SIG-M5 (cell line): Measurements from ENCODE around the gene ACVR1.

Source experiments
- DNase-seq: peaks from one replicate; lab custom pipeline; 2025; lab: John Stamatoyannopoulos, UW

Gene ACVR1

DNA sequence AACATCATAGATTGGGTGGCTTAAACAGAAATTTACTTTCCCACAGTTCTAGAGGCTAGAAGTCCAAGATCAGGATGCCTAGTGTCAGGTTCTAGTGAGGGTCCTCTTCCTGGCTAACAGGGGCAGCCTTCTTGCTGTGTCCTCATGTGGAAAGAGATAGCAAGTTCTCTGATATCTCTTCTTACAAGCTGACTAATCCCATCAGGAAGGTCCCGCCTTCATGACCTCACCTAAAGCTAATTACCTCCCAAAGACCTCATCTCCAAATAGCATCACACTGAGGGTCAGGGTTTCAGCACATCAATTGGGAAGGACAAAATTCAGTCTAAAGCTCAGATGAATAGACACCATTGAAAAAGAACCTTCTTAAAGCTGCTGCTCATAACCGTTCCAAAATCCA lies 22.9 kb downstream of the ACVR1 start:
- no peak for DNase-seq

DNA sequence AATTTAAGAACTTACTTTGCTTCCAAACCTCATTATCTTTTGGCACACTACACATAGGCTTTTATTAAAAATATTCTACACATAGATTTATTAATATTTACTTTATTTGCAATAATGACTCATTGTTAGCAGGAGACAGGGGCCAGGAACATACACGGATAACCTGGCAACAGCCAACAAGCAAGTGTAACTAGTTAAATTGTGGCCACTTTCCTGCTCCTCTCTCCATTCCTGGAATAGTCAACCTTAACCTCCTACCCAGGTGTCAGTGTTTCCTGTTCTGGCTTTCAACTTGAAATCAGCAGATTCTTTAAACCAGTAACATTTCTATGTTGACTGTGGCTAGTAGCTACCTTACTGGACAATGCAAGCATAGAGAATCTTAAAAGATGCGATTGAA lies 26.5 kb downstream of the ACVR1 start:
- DNase-seq, result no peak

DNA sequence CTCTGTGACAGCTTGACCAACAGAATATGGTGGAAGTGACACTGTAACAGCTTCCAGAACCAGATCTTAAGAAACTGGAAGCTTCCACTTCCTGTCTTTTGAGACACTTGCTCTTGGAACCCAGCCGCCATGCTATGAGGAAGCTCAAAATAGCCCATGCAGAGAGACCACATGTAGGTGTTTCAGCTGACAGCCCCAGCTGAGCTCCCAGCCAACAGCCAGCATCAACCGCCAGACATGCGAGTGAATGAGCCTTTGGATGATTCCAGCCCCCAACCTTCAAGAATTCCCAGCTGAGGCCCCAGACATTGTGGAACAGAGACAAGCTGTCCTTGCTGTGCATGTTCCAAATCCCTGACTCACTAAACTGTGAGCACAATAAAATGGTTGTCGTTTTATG lies 27.9 kb downstream of the ACVR1 start:
- no peak for DNase-seq

DNA sequence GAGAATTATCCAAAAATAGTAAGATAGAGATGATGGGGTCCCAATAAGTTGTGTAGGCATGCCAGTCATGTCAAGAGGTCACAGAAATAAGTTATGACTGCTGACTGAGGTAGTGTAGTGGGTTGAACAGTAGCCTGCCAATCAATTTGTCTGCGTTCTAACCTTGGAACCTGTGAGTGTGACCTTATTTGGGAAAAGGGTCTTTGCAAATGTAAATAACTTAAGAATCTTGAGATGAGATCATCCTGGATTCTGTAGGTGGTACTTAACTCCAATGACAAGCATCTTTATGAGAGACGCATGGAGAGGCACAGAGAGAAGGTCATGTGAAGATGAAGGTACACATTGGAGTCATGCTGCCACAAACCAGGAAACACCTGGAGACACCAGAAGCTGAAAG lies 31.0 kb downstream of the ACVR1 start:
- no peak for DNase-seq

DNA sequence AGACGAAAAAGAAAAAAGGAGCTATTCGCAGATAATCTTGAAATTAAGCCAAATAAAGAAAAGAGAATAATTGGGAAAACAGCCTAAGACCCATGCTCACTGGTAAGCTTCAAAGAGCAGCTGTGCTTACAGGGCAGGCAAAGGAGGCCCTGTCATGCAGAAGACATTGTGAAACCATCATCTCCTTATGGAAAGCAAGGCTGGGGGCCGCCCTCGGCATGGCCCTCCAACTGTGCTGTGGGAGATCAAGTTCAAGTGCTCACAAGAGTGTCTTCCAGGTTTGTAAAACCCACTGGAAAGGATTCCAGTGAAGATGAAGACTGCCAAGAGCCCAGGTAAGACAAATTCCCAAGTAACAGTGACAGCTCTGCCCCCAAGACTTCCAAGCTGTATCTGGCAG lies 32.2 kb downstream of the ACVR1 start:
- no peak for DNase-seq

DNA sequence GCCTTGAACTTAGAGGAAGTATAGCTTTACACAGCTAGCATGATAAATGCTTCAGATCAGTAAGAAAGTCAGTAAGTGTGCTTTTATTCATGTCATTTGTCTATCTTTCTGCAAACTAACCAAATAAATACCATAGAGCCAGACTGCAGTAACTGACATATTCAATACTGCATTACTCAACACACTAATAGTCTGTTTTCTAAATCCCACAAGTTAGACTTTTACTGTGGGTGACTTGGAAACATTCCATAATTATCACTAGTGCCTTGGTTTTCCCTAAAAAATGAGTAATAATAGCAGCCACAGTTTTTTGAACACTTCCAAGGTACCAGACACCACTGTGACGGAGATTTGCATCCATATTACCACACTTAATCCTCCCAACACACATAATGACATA lies 33.0 kb downstream of the ACVR1 start:
- no peak for DNase-seq

DNA sequence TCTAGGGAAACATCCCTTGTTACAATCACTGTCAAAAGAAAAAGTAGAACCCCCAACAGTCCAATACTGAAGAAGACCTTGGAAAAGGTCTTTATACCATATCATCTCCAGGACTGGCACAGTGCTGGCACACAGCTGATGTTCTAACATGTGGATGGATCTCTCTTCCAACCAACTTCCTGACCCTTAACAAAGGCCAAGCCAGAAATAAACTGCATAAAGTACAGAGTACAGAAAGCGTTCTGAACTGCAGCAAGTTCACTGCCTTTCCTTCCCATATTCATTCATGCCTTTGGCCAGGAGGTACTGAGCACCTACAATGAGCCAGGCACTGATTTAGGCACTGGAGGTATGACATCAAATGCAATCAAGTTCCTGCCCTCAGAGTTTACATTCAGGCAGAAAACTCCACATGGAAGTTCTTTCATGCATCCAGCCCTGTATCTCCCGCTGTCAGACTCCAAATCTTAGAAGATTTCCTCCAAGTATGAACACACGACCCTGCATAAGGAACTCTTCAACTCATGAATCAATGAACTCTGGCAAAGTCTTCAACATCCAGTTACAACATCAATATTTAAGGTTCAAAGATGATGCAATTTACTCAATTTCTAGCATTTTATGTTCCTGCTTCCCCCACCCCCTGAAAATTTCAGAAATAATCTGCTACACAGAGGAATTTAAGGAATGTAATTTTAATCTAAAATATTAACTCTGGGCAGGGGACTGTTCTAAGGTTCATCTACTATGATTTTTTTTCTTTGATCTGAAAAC lies 33.8 kb downstream of the ACVR1 start:
- DNase-seq, result no peak

DNA sequence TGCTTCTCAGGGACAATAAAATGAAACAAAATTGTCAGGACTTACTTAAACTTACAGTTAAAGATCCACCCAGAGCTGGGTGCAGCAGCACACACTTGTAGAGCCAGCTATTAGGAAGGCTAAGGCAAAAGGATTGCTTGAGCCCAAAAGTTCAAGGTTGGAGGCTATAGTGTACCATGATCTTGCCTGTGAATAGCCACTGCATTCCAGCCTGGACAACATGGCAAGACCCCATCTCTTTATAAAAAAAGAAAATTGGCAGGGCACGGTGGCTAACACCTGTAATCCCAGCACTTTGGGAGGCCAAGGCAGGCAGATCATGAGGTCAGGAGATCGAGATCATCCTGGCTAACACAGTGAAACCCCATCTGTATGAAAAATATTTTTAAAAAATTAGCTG lies 34.6 kb downstream of the ACVR1 start:
- DNase-seq, result no peak

DNA sequence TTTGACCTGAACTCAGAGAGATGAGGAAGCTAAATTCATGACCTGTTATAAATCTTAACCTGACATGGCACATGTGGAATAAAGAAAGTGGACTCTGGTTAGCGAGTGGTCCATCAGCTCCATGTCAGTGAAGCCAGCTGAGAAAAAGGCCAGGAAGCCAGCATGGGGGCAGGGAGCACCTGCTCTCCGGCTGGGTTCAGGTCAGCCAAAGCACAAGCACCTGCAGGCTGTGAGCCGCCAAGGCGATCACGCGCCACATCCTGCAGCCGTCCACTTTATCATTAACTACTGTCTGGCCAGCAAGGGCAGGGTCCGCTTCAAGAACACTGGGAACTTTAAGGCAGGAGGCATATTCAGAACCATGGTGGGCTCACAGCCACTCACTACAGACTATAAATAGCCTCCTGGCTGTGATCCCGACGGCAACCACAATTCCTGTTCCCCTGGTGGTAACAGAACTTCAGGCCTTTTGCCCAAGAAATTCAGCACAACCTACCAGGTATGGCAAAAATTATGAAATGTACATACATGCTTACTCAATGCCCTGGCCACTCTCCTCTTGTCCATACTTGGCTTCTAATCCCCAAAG lies 35.5 kb downstream of the ACVR1 start:
- no peak for DNase-seq

DNA sequence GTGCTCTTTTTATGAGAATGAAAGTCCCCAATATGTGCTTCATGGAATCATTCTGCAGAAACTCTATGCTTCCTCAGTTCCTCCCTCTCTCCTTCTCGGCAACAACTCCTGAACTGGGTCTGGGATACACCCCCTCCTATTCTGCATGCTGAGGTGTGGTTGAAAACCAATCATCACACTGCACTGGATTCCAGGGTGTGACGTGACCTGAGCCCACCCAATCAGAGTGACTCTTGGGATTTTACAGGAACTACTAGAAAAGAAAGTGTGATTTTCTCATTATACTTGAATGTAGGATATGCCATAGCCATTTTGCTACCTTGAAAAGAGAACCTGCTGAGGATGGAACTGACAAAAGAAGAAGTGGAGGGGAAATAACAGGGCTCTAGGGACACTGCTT lies 36.3 kb downstream of the ACVR1 start:
- no peak for DNase-seq

DNA sequence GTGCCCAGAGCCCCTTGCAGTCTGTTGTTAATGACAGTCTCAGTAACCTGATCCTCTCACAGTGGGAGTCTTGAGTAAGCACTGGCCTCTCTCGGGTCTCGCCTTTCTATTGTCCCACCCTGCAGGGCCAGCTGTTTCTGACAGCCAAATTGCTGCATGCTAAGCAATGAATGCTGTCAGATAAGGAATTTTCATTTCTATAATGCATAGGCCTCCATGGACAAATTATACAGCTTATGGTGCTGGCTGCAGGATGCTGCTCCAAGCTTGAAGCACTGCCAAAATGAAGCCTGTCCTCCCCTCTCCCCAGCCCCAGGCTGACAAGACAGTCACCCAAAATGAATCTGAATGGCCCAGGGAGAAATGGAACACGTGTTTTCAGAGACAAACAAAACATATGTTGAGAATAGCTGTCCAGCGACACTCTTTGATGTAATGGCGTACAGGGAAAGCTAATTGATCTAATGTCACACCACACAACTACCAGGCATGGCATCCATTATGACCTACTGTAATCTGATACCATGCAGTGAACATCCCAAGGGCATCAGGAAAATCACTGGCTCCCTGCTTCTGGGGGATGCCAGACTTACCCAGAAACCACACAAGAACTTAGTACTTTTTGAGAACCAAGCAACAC lies 36.8 kb downstream of the ACVR1 start:
- DNase-seq, result no peak

DNA sequence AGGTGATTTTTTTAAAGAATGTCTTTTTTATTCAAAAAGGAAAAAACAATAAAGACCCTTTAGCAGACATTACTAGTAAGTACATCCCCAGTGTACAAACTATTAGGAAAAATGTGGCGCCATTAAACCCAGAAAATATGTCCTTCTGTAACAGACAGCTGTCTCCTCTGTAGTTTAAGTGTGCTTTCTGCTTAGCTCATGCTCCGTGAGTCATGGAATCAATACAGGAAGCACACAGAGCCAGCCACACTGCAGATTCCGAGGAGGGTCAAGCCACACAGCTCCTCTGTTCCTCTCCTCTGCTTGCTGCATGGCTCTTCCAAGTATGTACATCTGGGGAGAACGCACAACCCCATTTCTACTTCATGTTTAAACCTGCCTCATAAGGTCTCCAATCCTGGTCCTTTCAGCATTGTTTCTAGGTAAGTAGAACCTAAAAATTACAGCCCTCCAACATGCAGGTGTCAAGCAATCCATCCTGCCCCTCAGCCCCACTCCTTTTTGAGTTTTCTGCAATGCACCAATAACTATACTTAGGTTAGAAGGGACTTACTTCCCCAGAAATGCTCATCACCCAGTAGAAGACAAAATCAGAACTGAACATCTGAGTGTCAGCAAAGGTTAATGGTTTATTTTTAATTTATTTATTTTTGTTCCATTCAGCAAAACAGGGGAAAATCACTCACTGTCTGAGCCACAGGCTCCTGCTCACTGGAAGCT lies 37.5 kb downstream of the ACVR1 start:
- DNase-seq, result peak; percentile 46

DNA sequence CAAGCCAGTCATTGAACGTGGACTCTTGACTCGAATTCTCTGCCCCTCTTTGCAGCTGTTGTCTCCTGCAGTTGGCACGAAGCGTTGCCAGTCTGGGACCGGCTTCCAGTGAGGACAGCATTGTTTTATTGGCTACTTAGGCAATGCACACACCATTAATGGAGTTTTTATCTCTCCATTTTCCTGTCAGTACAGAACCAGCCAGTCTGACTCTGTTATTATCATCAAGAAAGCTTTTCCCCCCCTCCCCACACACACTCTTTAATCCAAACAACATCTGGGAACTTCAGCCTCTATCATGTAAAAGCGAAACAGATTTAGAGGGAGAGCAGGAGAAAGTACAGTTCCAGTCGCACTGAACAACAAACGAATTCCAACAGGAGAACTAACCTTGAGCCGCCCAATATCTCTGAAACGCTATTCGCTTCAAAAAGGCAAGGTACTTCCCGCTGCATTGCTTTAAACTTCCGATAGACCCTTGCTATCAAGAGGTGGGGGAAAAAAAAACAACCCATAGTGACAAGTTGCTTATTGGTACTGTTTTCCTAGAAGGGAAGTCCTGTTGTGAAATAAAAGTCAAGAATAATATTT lies 38.2 kb downstream of the ACVR1 start:
- DNase-seq, result no peak

DNA sequence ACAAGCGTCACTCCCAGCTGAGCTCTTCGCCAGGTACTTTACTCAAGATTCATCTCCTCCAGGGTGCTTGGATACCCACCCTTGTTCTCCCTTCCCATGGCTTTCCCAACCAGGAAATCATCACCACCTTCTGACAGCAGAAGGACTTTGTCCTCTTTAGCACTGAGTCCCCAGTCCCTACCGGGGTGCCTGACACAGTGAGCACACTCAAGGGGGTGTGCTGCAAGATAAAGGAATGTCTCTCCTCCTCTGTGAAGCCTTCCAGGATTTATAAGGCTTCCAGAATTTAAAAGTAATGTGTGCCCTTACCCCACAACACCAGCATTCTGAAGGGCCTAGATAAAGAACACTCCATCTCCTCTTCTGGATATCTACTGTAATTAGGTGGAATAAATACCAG lies 39.6 kb downstream of the ACVR1 start:
- DNase-seq, result no peak

DNA sequence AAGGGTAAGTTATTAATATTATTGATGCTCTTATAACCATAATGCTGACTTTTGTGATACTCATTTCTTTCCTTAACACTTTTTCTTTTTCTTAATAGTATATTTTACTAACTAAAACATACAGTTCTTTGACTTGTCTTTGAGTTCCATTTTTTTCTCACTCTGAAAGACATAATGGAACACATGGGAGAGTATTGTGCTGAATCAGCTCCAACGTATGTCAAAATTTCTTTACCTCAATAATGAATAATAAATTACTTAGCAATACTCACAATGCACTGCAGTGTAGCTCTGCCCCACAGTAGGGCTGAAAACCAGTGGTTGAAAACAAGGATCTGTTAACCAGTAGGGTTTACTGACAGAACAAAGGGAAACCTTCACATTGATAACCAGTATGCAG lies 40.7 kb downstream of the ACVR1 start:
- DNase-seq, result no peak

DNA sequence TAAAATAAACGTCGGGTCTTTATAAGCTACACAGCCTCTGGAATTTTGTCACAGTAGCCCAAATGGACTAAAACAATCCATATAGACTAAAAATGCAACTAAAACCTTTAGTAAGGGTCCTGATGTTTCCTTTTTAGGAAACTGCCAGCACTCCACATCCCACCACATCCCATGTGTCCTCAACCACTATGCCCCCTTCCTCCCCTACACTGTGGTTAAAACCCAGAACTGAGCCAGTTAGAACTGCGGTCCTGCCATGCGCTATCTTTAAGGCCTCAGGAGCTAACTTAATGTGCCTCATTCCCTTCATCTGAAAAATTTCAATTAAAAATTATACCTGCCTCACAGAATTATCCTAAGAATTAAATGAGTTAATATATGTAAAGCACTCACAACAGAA lies 41.1 kb downstream of the ACVR1 start:
- DNase-seq, result no peak

DNA sequence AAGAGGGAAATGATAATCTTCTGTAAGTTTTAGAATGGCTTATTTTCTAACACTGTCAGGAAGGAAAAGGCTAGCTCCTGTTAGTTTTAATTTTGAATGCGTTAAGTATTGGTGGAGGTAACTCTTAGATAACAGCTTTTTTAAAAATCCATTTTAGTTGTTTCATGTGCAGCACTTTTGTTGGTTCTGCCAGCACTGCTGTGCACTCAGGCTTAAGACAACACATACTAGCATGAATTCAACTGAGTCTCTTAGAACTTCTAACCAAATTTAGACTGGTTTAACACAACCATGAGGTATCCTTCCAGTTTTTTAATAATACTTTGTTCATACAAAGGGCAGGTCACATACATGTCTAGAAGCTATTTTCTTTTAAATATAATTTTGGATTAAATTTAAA lies 42.4 kb downstream of the ACVR1 start:
- no peak for DNase-seq

DNA sequence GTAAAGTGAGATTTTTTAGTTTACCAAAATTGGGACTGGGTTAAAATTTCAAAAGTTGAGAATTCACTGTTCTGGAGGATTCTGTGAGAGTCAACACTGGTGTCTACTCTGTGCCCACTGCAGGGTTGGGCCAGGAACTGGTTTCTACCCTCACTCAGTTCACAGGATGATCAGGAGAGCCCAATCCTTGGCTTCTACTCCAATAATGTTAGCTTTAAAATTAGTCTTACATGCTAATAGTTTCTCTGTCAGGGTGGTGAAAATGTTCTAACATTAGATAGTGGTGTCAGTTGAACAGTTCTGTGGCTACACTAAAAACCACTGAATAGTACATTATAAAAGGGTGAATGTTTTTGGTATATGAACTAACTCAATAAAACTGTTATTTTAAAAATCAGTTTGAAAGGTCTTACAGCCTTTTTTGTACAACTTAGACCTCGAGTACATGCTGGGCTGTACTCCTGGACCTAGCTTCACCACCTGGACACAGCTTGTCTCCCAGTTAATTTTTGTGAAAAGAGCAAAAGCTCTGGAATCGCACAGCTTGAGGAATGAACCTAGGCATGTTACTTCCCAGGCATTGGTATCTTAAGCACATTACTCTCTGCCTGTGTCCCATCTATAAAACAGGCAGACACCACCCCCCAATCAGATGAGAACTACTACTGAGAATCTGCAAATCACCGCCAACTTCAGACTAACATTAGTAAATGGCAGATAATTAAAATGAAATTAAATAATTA lies 44.4 kb downstream of the ACVR1 start:
- DNase-seq, result no peak

DNA sequence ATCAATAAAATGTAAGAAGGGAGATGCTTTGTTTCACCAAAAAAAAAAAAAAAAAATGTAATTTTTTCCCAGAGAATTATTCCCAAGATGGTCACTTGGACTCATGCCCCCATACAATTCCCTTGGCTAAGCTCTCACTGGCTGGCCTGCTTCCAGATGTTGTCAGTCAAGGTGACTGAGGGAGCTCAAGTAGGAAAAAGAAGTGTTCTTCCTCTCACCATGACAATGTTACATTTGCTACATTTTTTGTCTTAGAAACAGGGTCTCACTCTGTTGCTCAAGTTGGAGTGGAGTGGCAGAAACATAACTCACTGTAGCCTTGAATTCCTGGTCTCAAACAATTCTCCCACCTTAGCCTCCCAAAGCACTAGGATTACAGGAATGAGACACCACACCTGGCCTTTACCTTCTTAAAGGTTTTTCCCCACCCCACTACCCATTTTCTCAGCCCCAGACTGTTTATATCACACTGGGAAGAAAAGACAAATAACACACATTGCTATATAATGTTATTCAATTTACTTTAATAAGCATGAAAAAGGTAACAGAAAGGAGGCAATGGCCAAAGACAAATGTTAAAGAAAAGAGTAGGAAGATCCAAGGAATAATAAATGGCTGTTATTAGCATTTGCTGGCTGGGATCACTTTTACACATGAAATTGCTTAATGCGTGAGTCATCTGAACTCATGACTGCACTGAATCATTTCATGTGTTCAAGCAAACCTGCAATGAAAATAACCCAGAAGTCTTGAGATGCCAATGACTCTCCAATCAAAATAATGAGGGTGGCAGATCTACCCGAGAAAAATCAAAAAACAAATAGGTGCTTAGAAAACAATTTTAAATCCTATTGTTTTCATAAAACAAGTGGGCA lies 45.2 kb downstream of the ACVR1 start:
- no peak for DNase-seq

DNA sequence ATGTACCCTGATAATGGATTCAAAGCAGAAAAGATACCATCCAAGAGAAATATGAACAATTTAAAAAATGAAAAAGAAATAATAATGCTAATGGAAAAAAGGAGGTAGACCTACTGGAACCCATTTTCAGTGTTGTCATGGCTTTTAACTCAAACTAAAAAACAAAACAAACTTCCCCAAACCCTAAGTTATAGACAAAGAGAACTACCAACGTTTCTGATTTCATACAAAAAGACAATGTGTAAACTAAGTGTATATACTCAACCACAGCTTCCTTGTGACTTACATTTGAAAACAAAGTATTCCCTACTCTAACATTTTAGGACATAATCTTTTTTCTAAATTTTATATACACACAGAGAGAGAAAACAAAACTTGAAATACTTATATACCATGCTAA lies 45.9 kb downstream of the ACVR1 start:
- no peak for DNase-seq

DNA sequence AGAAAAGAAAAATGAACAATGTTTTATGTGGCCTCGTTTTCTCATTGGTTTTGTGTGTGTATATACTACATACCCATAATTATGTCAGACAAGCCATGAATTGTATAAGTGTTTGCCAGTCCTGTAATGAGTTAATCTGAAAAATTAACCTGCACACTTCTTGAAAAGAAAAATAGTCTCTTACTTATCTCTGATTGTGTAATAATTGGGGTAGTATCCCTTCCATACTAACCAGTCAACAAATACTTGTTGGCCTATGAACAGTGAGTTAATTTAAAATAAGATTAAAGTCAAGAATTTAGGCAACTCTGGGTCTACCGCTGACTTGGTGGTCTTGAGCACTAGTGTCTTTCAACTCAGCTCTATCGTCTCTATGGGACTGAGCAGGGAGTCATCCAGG lies 48.8 kb downstream of the ACVR1 start:
- DNase-seq, result no peak
